DMS 273 (cell line): ENCODE data around the gene ASTN1.

ENCODE experiments used
- DNase-seq: peaks from one replicate; lab custom pipeline; 2025; ENCODE audit not compliant: unreplicated experiment; lab: John Stamatoyannopoulos, UW

Gene ASTN1

GRCh38 chr1:176932114-176933104 is 232.1 kb downstream of the ASTN1 start:
- DNase-seq, result no peak

GRCh38 chr1:176931526-176931925 is 233.0 kb downstream of the ASTN1 start:
- DNase-seq, result no peak

GRCh38 chr1:176926330-176927086 is 238.0 kb downstream of the ASTN1 start:
- DNase-seq, result no peak

GRCh38 chr1:176925223-176925622 is 239.3 kb downstream of the ASTN1 start:
- DNase-seq, result no peak

GRCh38 chr1:176923283-176923682 is 241.2 kb downstream of the ASTN1 start:
- DNase-seq, result no peak

GRCh38 chr1:176919386-176920378 is 244.8 kb downstream of the ASTN1 start:
- DNase-seq, result no peak

GRCh38 chr1:176905648-176906047 is 258.9 kb downstream of the ASTN1 start:
- DNase-seq, result no peak

- no peak for DNase-seq
These were observed 260.3 kb downstream of the ASTN1 start for GRCh38 chr1:176904057-176904751.

- DNase-seq, result no peak
These were observed 261.0 kb downstream of the ASTN1 start for GRCh38 chr1:176903474-176903873.

GRCh38 chr1:176899321-176899720 is 265.2 kb downstream of the ASTN1 start:
- no peak for DNase-seq

GRCh38 chr1:176897350-176898236 is 266.9 kb downstream of the ASTN1 start:
- peak; percentile 78 for DNase-seq

- DNase-seq, result no peak
These were observed 268.3 kb downstream of the ASTN1 start for GRCh38 chr1:176896216-176896615.

- DNase-seq, result no peak
These were observed 270.1 kb downstream of the ASTN1 start for GRCh38 chr1:176894450-176894849.

- no peak for DNase-seq
These were observed 270.7 kb downstream of the ASTN1 start for GRCh38 chr1:176893625-176894352.

GRCh38 chr1:176888471-176889032 is 276.0 kb downstream of the ASTN1 start:
- DNase-seq, result no peak

GRCh38 chr1:176885751-176886150 is 278.8 kb downstream of the ASTN1 start:
- DNase-seq, result no peak

GRCh38 chr1:176885341-176885740 is 279.2 kb downstream of the ASTN1 start:
- no peak for DNase-seq

GRCh38 chr1:176884911-176885310 is 279.6 kb downstream of the ASTN1 start:
- no peak for DNase-seq
